Esophagus squamous epithelium (tissue), 4 donors: ENCODE measurements around the gene TCF3.

Experiments
- CTCF ChIP-seq, 6 experiments: fragments of 450-650 bp in 4 of 6; fragments of 200-600 bp in 2 of 6; sonication (generic) in 2 of 6; IDR thresholded peaks; one replicate each; pipeline ENCODE4 v1.5.1; 2016 to 2019; ENCODE audit warnings: antibody characterized with exemption in 6 of 6, mild to moderate bottlenecking in 4 of 6, moderate library complexity in 4 of 6
- POLR2A ChIP-seq, 4 donors: fragments of 450-650 bp; IDR thresholded peaks; one replicate each; pipeline ENCODE4 v1.6.1; 2017; ENCODE audit warnings: antibody characterized with exemption in 4 of 4, mild to moderate bottlenecking in 4 of 4, moderate library complexity in 3 of 4

GRCh38 chr19:1658150-1659083, 6.0 kb upstream of the TCF3 start:
- no peak for TF ChIP-seq CTCF (IDR thresholded peaks at IDR 0.05)
- no peak for TF ChIP-seq POLR2A (IDR thresholded peaks at IDR 0.05)
